Endothelial cell of umbilical vein (primary cell): Measurements from ENCODE around the gene DPP9. TPM values are rescaled to one million over a fixed set of nuclear protein-coding genes. Genes with fewer than 3 reads are reported as not detected.

ENCODE experiments used
- BruUV-seq: library from RNA; stranded (reverse); fragments of 400-500 nt; replicated peaks from 2 replicates; lab custom pipeline; 2021; lab: Mats Ljungman, UMichigan
- CTCF ChIA-PET: fragments of 300-600, 350-600 bp; sonication (Branson Sonifier 250); formaldehyde crosslinking; loops from one replicate; lab custom pipeline; 2021; ENCODE audit warnings: antibody characterized with exemption, inconsistent platforms; lab: Charles Lee
- POLR2A ChIA-PET: fragments of 300-600, 350-600 bp; sonication (Branson Sonifier 250); formaldehyde crosslinking; loops from one replicate; lab custom pipeline; 2021; ENCODE audit warnings: antibody characterized with exemption, inconsistent platforms; lab: Charles Lee
- DNase-seq: peaks from one replicate; pipeline ENCODE4 v3.0.0-alpha.2; 2011; ENCODE audit warnings: low read depth, low spot score
- FAIRE-seq: peaks from 2 replicates; lab custom pipeline; 2011; peaks lifted over from hg19 to GRCh38; lab: Jason Lieb, UNC
- H2AFZ ChIP-seq: 2 replicates; pipeline ENCODE4 v1.6.0; 2012; ENCODE audit warnings: low read depth, low read length, control low read depth, inconsistent platforms
- H3K27ac ChIP-seq: 2 replicates; pipeline ENCODE4 v1.5.1; 2011; ENCODE audit warnings: low read depth, mild to moderate bottlenecking, control low read depth, low read length, moderate library complexity; ENCODE audit not compliant: insufficient read depth
- H3K27me3 ChIP-seq, 2 experiments: 2 replicates each; pipeline versions ENCODE4 v1.6.0 to v1.6.1; 2011; ENCODE audit warnings: low read length in 2 of 2, mixed read lengths in 1 of 2; ENCODE audit not compliant: control insufficient read depth in 2 of 2, insufficient read depth in 2 of 2
- H3K36me3 ChIP-seq, 2 experiments: 2 replicates in 1 of 2; 3 replicates in 1 of 2; pipeline ENCODE4 v1.5.1; 2011; ENCODE audit warnings: low read length in 2 of 2, mild to moderate bottlenecking in 1 of 2, moderate library complexity in 1 of 2; ENCODE audit not compliant: control insufficient read depth in 2 of 2, insufficient read depth in 2 of 2; ENCODE audit errors: extremely low read depth in 1 of 2
- H3K4me1 ChIP-seq: 3 replicates; pipeline ENCODE4 v1.5.1; 2011; ENCODE audit warnings: mild to moderate bottlenecking, low read length; ENCODE audit not compliant: control insufficient read depth, insufficient read depth; ENCODE audit errors: extremely low read depth
- H3K4me2 ChIP-seq: 2 replicates; pipeline ENCODE4 v1.6.1; 2011; ENCODE audit warnings: low read length, control low read depth, mixed read lengths; ENCODE audit not compliant: insufficient read depth
- H3K4me3 ChIP-seq, 3 experiments: fragments of 200-600 bp in 1 of 3; sonication (generic), shearing (Covaris generic) in 1 of 3; replicated peaks in 1 of 3; 2 replicates each; pipeline ENCODE4 v1.5.1; 2011 to 2016; ENCODE audit warnings: control low read depth in 3 of 3, low read length in 3 of 3, mild to moderate bottlenecking in 2 of 3, inconsistent platforms in 1 of 3, low read depth in 1 of 3, moderate library complexity in 1 of 3; ENCODE audit not compliant: insufficient read depth in 1 of 3
- H3K79me2 ChIP-seq: 2 replicates; pipeline ENCODE4 v1.6.0; 2012; ENCODE audit warnings: low read length, inconsistent platforms; ENCODE audit not compliant: control insufficient read depth, insufficient read depth
- H3K9ac ChIP-seq: replicated peaks from 2 replicates; pipeline ENCODE3; 2011; ENCODE audit warnings: low read length, control low read depth; ENCODE audit not compliant: insufficient read depth; ENCODE audit errors: extremely low read depth
- H3K9me1 ChIP-seq: replicated peaks from 3 replicates; pipeline ENCODE4 v1.6.0; 2011; ENCODE audit warnings: mild to moderate bottlenecking, low read length; ENCODE audit not compliant: control insufficient read depth, insufficient read depth; ENCODE audit errors: extremely low read depth
- H3K9me3 ChIP-seq: replicated peaks from 2 replicates; pipeline ENCODE4 v1.5.1; 2012; ENCODE audit warnings: low read length, inconsistent platforms; ENCODE audit not compliant: control insufficient read depth, insufficient read depth
- H4K20me1 ChIP-seq: replicated peaks from 2 replicates; pipeline ENCODE3; 2011; ENCODE audit warnings: mild to moderate bottlenecking, low read length; ENCODE audit not compliant: control insufficient read depth, insufficient read depth; ENCODE audit errors: extremely low read depth
- CTCF ChIP-seq, 2 donors: IDR thresholded peaks; 1 replicate in 1 of 2; 2 replicates in 1 of 2; pipeline ENCODE4 v1.5.1; 2011; ENCODE audit warnings: low read length in 2 of 2, mild to moderate bottlenecking in 2 of 2, moderate library complexity in 2 of 2, control low read depth in 1 of 2, inconsistent platforms in 1 of 2, low read depth in 1 of 2; ENCODE audit not compliant: insufficient read depth in 1 of 2; ENCODE audit errors: extremely low read depth in 1 of 2
- EZH2 ChIP-seq: IDR thresholded peaks from 2 replicates; pipeline ENCODE4 v1.6.1; 2012; ENCODE audit warnings: borderline replicate concordance, low read depth, mild to moderate bottlenecking, moderate library complexity, low read length, inconsistent platforms; ENCODE audit not compliant: severe bottlenecking
- FOS ChIP-seq: IDR thresholded peaks from 2 replicates; pipeline ENCODE4 v1.6.1; 2011; ENCODE audit warnings: mild to moderate bottlenecking, low read length, moderate library complexity, borderline replicate concordance; ENCODE audit not compliant: insufficient read depth
- GATA2 ChIP-seq: IDR thresholded peaks from 2 replicates; pipeline ENCODE4 v1.7.0; 2011; ENCODE audit warnings: low read depth, mild to moderate bottlenecking, moderate library complexity, mixed read lengths, low read length; ENCODE audit not compliant: insufficient read length, insufficient read depth
- JUN ChIP-seq: IDR thresholded peaks from 2 replicates; pipeline ENCODE4 v1.6.1; 2011; ENCODE audit warnings: borderline replicate concordance, low read depth; ENCODE audit not compliant: insufficient read length, insufficient read depth
- MYC ChIP-seq: IDR thresholded peaks from one replicate; pipeline ENCODE4 v1.6.1; 2011; ENCODE audit warnings: mild to moderate bottlenecking, low read depth, low read length
- POLR2A ChIP-seq: IDR thresholded peaks from 2 replicates; pipeline ENCODE4 v1.6.1; 2012; ENCODE audit warnings: low read depth, mild to moderate bottlenecking, control low read depth, low read length
- dilution Hi-C: fragments of 300-500 bp; cut with MboI; formaldehyde crosslinking; loops from one replicate; pipeline ENCODE4 v1.15.0; 2019; ENCODE audit warnings: low sequenced_read_pairs; ENCODE audit not compliant: extremely low pct_ligation_motif_present
- intact Hi-C: fragments of 100-400 bp; cut with micrococcal nuclease; formaldehyde crosslinking; loops from one replicate; pipeline ENCODE4 v1.10.0; 2022
- polyA plus RNA-seq, 4 experiments: library from polyadenylated mRNA; depleted of rRNA in 3 of 4; stranded (reverse) in 3 of 4; unstranded in 1 of 4; fragments of >200 nt; gene quantifications; 2 replicates each; pipeline versions ENCODE4 v1.2.1 to v1.2.3, GENCODE V29; 2011 to 2012; ENCODE audit warnings: missing spikeins in 1 of 4
- total RNA-seq: library from RNA; stranded (reverse); gene quantifications from 2 replicates; pipeline ENCODE4 v1.2.3, GENCODE V29; 2021

DPP9 gene
- total and polyA plus RNA-seq, 2 donors (not counting 3 experiments of a cell fraction or from before 2014, with no cell fraction given) = 31.5 to 98.0 TPM

- Histone ChIP-seq H3K79me2 (peaks cover 11% of the 10 kb centered on the region), H3K27ac (no peak overlapping the region), H3K36me3 (peaks cover 2 to 12% of the 10 kb centered on the region in 2 experiments), H3K4me2 (no peak overlapping the region), H3K4me3 (no peak overlapping the region), H2AFZ (no peak overlapping the region), H3K9me3 (no peaks in the 10 kb centered on the region), H3K4me1 (peaks cover 12% of the 10 kb centered on the region), H4K20me1 (no peaks in the 10 kb centered on the region), H3K27me3 (no peaks in the 10 kb centered on the region), H3K9ac (no peak overlapping the region), H3K9me1 (no peaks in the 10 kb centered on the region)
- ChIA-PET CTCF (no interaction called here), POLR2A (no interaction called here)
- peak; percentile 30 for TF ChIP-seq POLR2A
- no peak for TF ChIP-seq EZH2
- intact Hi-C loops = loop anchor here (5.0 kb wide), 1 partner anchor 39 kb away; no protein-coding TSS in a partner anchor
- dilution Hi-C loops = no loop called here
- FAIRE-seq = no peak
- no peak for DNase-seq
- BruUV-seq = no TSS peak
Observed at GRCh38 chr19:4673726-4674125, 49.9 kb downstream of the DPP9 start.

GRCh38 chr19:4673216-4673615 lies 50.4 kb downstream of the DPP9 start:
- Histone ChIP-seq H3K4me2 (no peak overlapping the region), H3K9me1 (no peaks in the 10 kb centered on the region), H3K4me1 (peaks cover 13% of the 10 kb centered on the region), H3K27me3 (no peaks in the 10 kb centered on the region), H4K20me1 (no peaks in the 10 kb centered on the region), H3K79me2 (peaks cover 16% of the 10 kb centered on the region), H2AFZ (no peak overlapping the region), H3K27ac (no peak overlapping the region), H3K9me3 (no peaks in the 10 kb centered on the region), H3K4me3 (no peak overlapping the region), H3K36me3 (peaks cover 3 to 11% of the 10 kb centered on the region in 2 experiments), H3K9ac (no peak overlapping the region)
- DNase-seq (no peak), FAIRE-seq (no peak)
- intact Hi-C loops = loop anchor here (5.0 kb wide), 1 partner anchor 39 kb away; no protein-coding TSS in a partner anchor
- TF ChIP-seq MYC = no peak
- TF ChIP-seq JUN = no peak
- TF ChIP-seq GATA2 = no peak
- no peak for TF ChIP-seq CTCF (IDR thresholded peaks at IDR 0.05; ENCODE audit: extremely low read depth in 1 of 2, insufficient read depth in 1 of 2, low read depth in 1 of 2, low read length in 2 of 2)
- no peak for TF ChIP-seq FOS
- dilution Hi-C loops = no loop called here
- no TSS peak for BruUV-seq
- ChIA-PET CTCF (interaction anchor here (0.8 to 1.2 kb wide), 2 partner anchors 14 to 118 kb away, joined by 3 to 4 read pairs; partner anchors contain the start of gene FEM1A), POLR2A (no interaction called here)
